Natural killer cell (primary cell): Measurements from ENCODE around the gene RTF2. TPM values are rescaled to one million over a fixed set of nuclear protein-coding genes. Genes with fewer than 3 reads are reported as not detected.

Experiments
- ATAC-seq, 3 donors: fragments of 150-1000 bp in 2 of 3; fragments of 200-7000 bp in 1 of 3; cut with Tn5 transposase; 1 replicate in 1 of 3; 2 replicates in 2 of 3; pipeline ENCODE4 v1.10.0; 2021; ENCODE audit warnings: mild to moderate bottlenecking in 2 of 3, moderate library complexity in 2 of 3
- DNase-seq, 2 donors: peaks; one replicate each; pipeline versions ENCODE4 v3.0.0 to v3.0.0-alpha.2; 2013 to 2021; ENCODE audit warnings: mixed read lengths in 1 of 2
- H3K27ac ChIP-seq: one replicate; pipeline ENCODE4 v1.5.1; 2013; ENCODE audit warnings: mild to moderate bottlenecking, low read length
- H3K27me3 ChIP-seq: one replicate; pipeline ENCODE4 v1.6.1; 2013; ENCODE audit warnings: low read length; ENCODE audit not compliant: control insufficient read depth, insufficient read depth
- H3K36me3 ChIP-seq: one replicate; pipeline ENCODE4 v1.6.1; 2013; ENCODE audit warnings: low read length; ENCODE audit not compliant: control insufficient read depth, insufficient read depth
- H3K4me1 ChIP-seq: one replicate; pipeline ENCODE4 v1.6.1; 2013; ENCODE audit warnings: low read length; ENCODE audit not compliant: control insufficient read depth, insufficient read depth
- H3K4me3 ChIP-seq: one replicate; pipeline ENCODE4 v1.5.1; 2013; ENCODE audit warnings: low read length
- H3K9me3 ChIP-seq: one replicate; pipeline ENCODE4 v1.6.1; 2013; ENCODE audit warnings: low read length; ENCODE audit not compliant: control insufficient read depth, insufficient read depth
- H3K27ac Mint-ChIP-seq, 2 donors: one replicate each; pipeline ENCODE4 v1.8.0; 2022; ENCODE audit warnings: mild to moderate bottlenecking in 2 of 2, mixed read lengths in 2 of 2, moderate library complexity in 1 of 2
- H3K27me3 Mint-ChIP-seq, 2 donors: one replicate each; pipeline ENCODE4 v1.8.0; 2022; ENCODE audit warnings: low read depth in 2 of 2, mixed read lengths in 2 of 2
- H3K36me3 Mint-ChIP-seq: one replicate; pipeline ENCODE4 v1.8.0; 2022; ENCODE audit warnings: mixed read lengths
- H3K4me1 Mint-ChIP-seq, 2 donors: one replicate each; pipeline ENCODE4 v1.8.0; 2022; ENCODE audit warnings: mixed read lengths in 2 of 2
- H3K4me3 Mint-ChIP-seq: one replicate; pipeline ENCODE4 v1.8.0; 2022; ENCODE audit warnings: mild to moderate bottlenecking, moderate library complexity, mixed read lengths
- H3K9me3 Mint-ChIP-seq, 2 donors: one replicate each; pipeline ENCODE4 v1.8.0; 2022; ENCODE audit warnings: mixed read lengths in 2 of 2
- CTCF ChIP-seq: fragments of 200-600 bp; IDR thresholded peaks from one replicate; pipeline ENCODE4 v1.8.0; 2022; ENCODE audit warnings: antibody characterized with exemption
- WGBS: methylation state at CpG from one replicate; pipeline ENCODE4 v1.1.7; 2013; ENCODE audit warnings: missing lambda C conversion rate; ENCODE audit not compliant: insufficient coverage; 5-methylcytosine and 5-hydroxymethylcytosine counted together
- intact Hi-C: fragments of 100-400 bp; cut with micrococcal nuclease; formaldehyde crosslinking; loops from one replicate; pipeline ENCODE4 v1.14.2; 2022
- total RNA-seq, 4 donors: library from RNA; stranded (reverse); fragments of 120-200 nt in 1 of 4; gene quantifications; one replicate each; pipeline versions ENCODE4 v1.2.3 to v1.2.4, GENCODE V29; 2013 to 2022

Gene RTF2
- total RNA-seq, 3 donors from 2014 or later (not counting 1 experiment from before 2014, with no cell fraction given), result 81.5 to 89.1 (median 83.4) TPM

- no peak overlapping the region for H3K4me3 Mint-ChIP-seq
- no peaks in the 10 kb centered on the region for H3K27me3 ChIP-seq
- intact Hi-C loops, result no loop called here
- H3K27ac Mint-ChIP-seq, result no peak overlapping the region
- H3K27me3 Mint-ChIP-seq, result no peaks in the 10 kb centered on the region
- no peak overlapping the region for H3K27ac ChIP-seq
- no peaks in the 10 kb centered on the region for H3K9me3 Mint-ChIP-seq
- TF ChIP-seq CTCF, result no peak
- DNase-seq (no peak), ATAC-seq (no peak)
- peaks cover 13% of the 10 kb centered on the region for H3K36me3 ChIP-seq
- H3K4me1 Mint-ChIP-seq, result no peaks in the 10 kb centered on the region
- H3K9me3 ChIP-seq, result no peaks in the 10 kb centered on the region
- H3K4me3 ChIP-seq, result no peak overlapping the region
- H3K36me3 Mint-ChIP-seq, result peaks cover 13% of the 10 kb centered on the region
- peaks cover 4% of the 10 kb centered on the region for H3K4me1 ChIP-seq
- WGBS, result 92% methylated on average over 13 of the region's 13 CpGs
Measured at GRCh38 chr20:56451056-56451765, 17.2 kb upstream of the RTF2 start.

- no peak overlapping the region for H3K4me3 ChIP-seq
- H3K27me3 Mint-ChIP-seq, result no peaks in the 10 kb centered on the region
- no peaks in the 10 kb centered on the region for H3K9me3 ChIP-seq
- no peak overlapping the region for H3K27ac ChIP-seq
- H3K4me1 ChIP-seq, result peaks cover 4% of the 10 kb centered on the region
- H3K27ac Mint-ChIP-seq, result no peak overlapping the region
- H3K36me3 ChIP-seq, result peaks cover 13% of the 10 kb centered on the region
- H3K36me3 Mint-ChIP-seq, result peaks cover 13% of the 10 kb centered on the region
- DNase-seq (no peak), ATAC-seq (no peak)
- TF ChIP-seq CTCF, result no peak
- no peaks in the 10 kb centered on the region for H3K9me3 Mint-ChIP-seq
- intact Hi-C loops, result no loop called here
- no peaks in the 10 kb centered on the region for H3K4me1 Mint-ChIP-seq
- H3K27me3 ChIP-seq, result no peaks in the 10 kb centered on the region
- WGBS, result 19% methylated on average over 3 of the region's 5 CpGs
- H3K4me3 Mint-ChIP-seq, result no peak overlapping the region
Measured at GRCh38 chr20:56453352-56453751, 15.1 kb upstream of the RTF2 start.

GRCh38 chr20:56454754-56455153, 13.7 kb upstream of the RTF2 start:
- no peak for ATAC-seq
- 94% methylated on average over 6 of the region's 7 CpGs for WGBS
- no peaks in the 10 kb centered on the region for H3K9me3 ChIP-seq
- no peaks in the 10 kb centered on the region for H3K4me1 Mint-ChIP-seq
- intact Hi-C loops, result no loop called here
- peak overlapping the region in 1 of 2 donors; percentile 64 for H3K27ac Mint-ChIP-seq
- no peaks in the 10 kb centered on the region for H3K27me3 Mint-ChIP-seq
- H3K36me3 ChIP-seq, result peaks cover 17% of the 10 kb centered on the region
- DNase-seq, result no peak
- peaks cover 13% of the 10 kb centered on the region for H3K36me3 Mint-ChIP-seq
- H3K9me3 Mint-ChIP-seq, result no peaks in the 10 kb centered on the region
- no peak for TF ChIP-seq CTCF
- H3K4me3 Mint-ChIP-seq, result no peak overlapping the region
- H3K4me3 ChIP-seq, result no peak overlapping the region
- H3K4me1 ChIP-seq, result peaks cover 4% of the 10 kb centered on the region
- no peaks in the 10 kb centered on the region for H3K27me3 ChIP-seq
- no peak overlapping the region for H3K27ac ChIP-seq
